ENCODE results near the gene FZD1.

FZD1 gene

GRCh38 chr7:91250706-91251105, 13.5 kb upstream of the FZD1 start:
- no peak for TF ChIP-seq EZH2phosphoT487 (IDR thresholded peaks at IDR 0.05; ENCODE audit: low read depth)
- TF ChIP-seq CTCF (IDR thresholded peaks at IDR 0.05; ENCODE audit: low read depth, low read length) = no peak
- Histone ChIP-seq H4K20me1 (ENCODE audit: insufficient read depth, low read length) (no peaks in the 10 kb centered on the region), H3K4me2 (ENCODE audit: low read length) (no peak overlapping the region)

DNA sequence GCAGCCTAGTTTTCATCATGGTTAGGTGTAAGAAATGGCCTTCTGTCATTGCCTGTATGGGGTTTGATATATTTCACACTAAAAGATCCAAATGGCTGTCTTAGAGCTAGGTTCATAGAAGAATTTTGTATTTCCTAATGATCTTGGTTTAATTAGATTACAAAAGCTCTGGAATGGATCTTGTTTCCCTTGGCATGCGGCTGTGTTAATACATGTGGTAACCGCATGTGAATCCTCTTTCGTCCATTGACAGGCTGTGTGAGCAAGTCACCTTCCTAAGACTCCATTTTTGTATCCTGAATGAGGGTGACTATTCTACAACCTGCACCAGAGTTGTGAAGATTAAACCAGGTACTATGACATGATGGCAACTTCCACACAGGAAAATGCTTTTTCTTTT, 12.4 kb upstream of the FZD1 start:
- no peak overlapping the region for H3K27ac ChIP-seq (ENCODE audit: low read length)
- no peak for TF ChIP-seq CTCF (IDR thresholded peaks at IDR 0.05; ENCODE audit: low read depth, low read length)
- TF ChIP-seq EZH2phosphoT487 (IDR thresholded peaks at IDR 0.05; ENCODE audit: low read depth) = no peak
- H2AFZ ChIP-seq (ENCODE audit: low read depth, low read length) = no peak overlapping the region
- H3K79me2 ChIP-seq (ENCODE audit: low read length) = no peaks in the 10 kb centered on the region
- no peak overlapping the region for H3K4me3 ChIP-seq (ENCODE audit: low read length)
- no peaks in the 10 kb centered on the region for H3K36me3 ChIP-seq (replicated peaks; ENCODE audit: low read depth, low read length)
- no peaks in the 10 kb centered on the region for H4K20me1 ChIP-seq (ENCODE audit: insufficient read depth, low read length)
- no peaks in the 10 kb centered on the region for H3K9me3 ChIP-seq (ENCODE audit: insufficient read depth, low read length)
- no peak overlapping the region for H3K4me2 ChIP-seq (ENCODE audit: low read length)
- H3K27me3 ChIP-seq (ENCODE audit: low read depth, low read length) = no peaks in the 10 kb centered on the region
- H3K9ac ChIP-seq (ENCODE audit: low read length) = no peak overlapping the region
- H3K4me1 ChIP-seq (ENCODE audit: low read length) = no peaks in the 10 kb centered on the region

More at GRCh38 chr7:91250706-91251105, 13.5 kb upstream of the FZD1 start:
- Histone ChIP-seq H3K4me3 (ENCODE audit: low read length) (no peak overlapping the region), H3K9ac (ENCODE audit: low read length) (no peak overlapping the region), H2AFZ (ENCODE audit: low read depth, low read length) (no peak overlapping the region), H3K4me1 (ENCODE audit: low read length) (no peaks in the 10 kb centered on the region), H3K9me3 (ENCODE audit: insufficient read depth, low read length) (no peaks in the 10 kb centered on the region), H3K27me3 (ENCODE audit: low read depth, low read length) (no peaks in the 10 kb centered on the region), H3K27ac (ENCODE audit: low read length) (no peak overlapping the region), H3K79me2 (ENCODE audit: low read length) (no peaks in the 10 kb centered on the region), H3K36me3 (replicated peaks; ENCODE audit: low read depth, low read length) (no peaks in the 10 kb centered on the region)

DNA sequence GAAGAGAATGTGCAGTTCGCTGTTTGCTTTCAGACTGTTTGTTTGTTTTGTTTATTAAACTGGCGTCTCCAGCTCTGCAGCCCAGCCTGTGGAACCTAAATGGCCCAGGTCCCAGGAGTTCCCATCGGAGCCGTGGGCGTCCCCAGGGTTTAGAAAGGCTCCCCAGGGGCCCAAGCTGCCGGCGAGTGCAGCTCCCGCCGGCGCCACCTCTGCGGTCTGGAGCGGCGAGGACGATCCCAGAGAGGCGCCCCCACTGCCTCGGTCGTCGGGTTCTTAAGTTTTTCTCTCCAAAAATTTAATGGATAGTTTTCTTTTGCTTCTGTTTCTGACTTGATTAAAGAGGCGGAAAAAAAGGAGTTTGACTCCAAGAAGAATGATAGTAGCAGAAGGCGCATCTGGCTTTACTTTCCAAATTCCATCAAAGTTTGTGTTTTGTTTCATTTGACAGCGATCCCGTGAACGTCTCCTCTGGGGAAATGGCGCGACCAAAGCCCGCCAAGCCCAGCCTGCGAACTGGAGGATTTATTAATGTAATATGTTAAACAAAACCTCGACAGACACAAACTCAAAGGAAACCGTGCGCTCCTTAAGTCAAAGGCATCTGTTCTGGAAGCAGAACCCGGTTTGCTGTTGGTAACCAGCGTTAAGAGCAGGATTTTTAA, 718 bp upstream of the FZD1 start:
- no peaks in the 10 kb centered on the region for H4K20me1 ChIP-seq (ENCODE audit: insufficient read depth, low read length)
- peak overlapping the region; percentile 78 for H3K9ac ChIP-seq (ENCODE audit: low read length)
- H2AFZ ChIP-seq (ENCODE audit: low read depth, low read length) = peak overlapping the region; percentile 77
- no peaks in the 10 kb centered on the region for H3K79me2 ChIP-seq (ENCODE audit: low read length)
- TF ChIP-seq CTCF (IDR thresholded peaks at IDR 0.05; ENCODE audit: low read depth, low read length) (no peak), EZH2phosphoT487 (IDR thresholded peaks at IDR 0.05; ENCODE audit: low read depth) (no peak)
- peak overlapping the region; percentile 95 for H3K4me3 ChIP-seq (ENCODE audit: low read length)
- H3K4me1 ChIP-seq (ENCODE audit: low read length) = peaks cover 9% of the 10 kb centered on the region; the same call in 1 of the 2 replicates
- no peak overlapping the region for H3K27ac ChIP-seq (ENCODE audit: low read length)
- H3K27me3 ChIP-seq (ENCODE audit: low read depth, low read length) = peaks cover 29% of the 10 kb centered on the region
- H3K9me3 ChIP-seq (ENCODE audit: insufficient read depth, low read length) = no peaks in the 10 kb centered on the region
- peak overlapping the region; percentile 82 for H3K4me2 ChIP-seq (ENCODE audit: low read length)
- H3K36me3 ChIP-seq (replicated peaks; ENCODE audit: low read depth, low read length) = no peaks in the 10 kb centered on the region

DNA sequence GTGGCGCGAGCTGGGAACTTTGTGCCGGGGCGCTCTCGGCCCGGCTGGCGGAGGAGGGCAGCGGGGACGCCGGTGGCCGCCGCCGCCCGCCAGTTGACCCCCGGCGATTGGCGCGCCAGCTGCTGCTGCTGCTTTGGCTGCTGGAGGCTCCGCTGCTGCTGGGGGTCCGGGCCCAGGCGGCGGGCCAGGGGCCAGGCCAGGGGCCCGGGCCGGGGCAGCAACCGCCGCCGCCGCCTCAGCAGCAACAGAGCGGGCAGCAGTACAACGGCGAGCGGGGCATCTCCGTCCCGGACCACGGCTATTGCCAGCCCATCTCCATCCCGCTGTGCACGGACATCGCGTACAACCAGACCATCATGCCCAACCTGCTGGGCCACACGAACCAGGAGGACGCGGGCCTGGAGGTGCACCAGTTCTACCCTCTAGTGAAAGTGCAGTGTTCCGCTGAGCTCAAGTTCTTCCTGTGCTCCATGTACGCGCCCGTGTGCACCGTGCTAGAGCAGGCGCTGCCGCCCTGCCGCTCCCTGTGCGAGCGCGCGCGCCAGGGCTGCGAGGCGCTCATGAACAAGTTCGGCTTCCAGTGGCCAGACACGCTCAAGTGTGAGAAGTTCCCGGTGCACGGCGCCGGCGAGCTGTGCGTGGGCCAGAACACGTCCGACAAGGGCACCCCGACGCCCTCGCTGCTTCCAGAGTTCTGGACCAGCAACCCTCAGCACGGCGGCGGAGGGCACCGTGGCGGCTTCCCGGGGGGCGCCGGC, 870 bp downstream of the FZD1 start:
- H4K20me1 ChIP-seq (ENCODE audit: insufficient read depth, low read length) = no peaks in the 10 kb centered on the region
- TF ChIP-seq CTCF (IDR thresholded peaks at IDR 0.05; ENCODE audit: low read depth, low read length) (no peak), EZH2phosphoT487 (IDR thresholded peaks at IDR 0.05; ENCODE audit: low read depth) (no peak)
- peaks cover 9% of the 10 kb centered on the region; the same call in 1 of the 2 replicates for H3K4me1 ChIP-seq (ENCODE audit: low read length)
- peak overlapping the region; percentile 82 for H3K4me2 ChIP-seq (ENCODE audit: low read length)
- peak overlapping the region; percentile 78 for H3K9ac ChIP-seq (ENCODE audit: low read length)
- H3K36me3 ChIP-seq (replicated peaks; ENCODE audit: low read depth, low read length) = no peaks in the 10 kb centered on the region
- peaks cover 29% of the 10 kb centered on the region for H3K27me3 ChIP-seq (ENCODE audit: low read depth, low read length)
- peak overlapping the region; percentile 95 for H3K4me3 ChIP-seq (ENCODE audit: low read length)
- peak overlapping the region; percentile 77 for H2AFZ ChIP-seq (ENCODE audit: low read depth, low read length)
- no peaks in the 10 kb centered on the region for H3K79me2 ChIP-seq (ENCODE audit: low read length)
- H3K9me3 ChIP-seq (ENCODE audit: insufficient read depth, low read length) = no peaks in the 10 kb centered on the region
- H3K27ac ChIP-seq (ENCODE audit: low read length) = peak overlapping the region; percentile 26; the same call in 1 of the 2 replicates
